ENCODE data around the gene KLHL33. TPM values are rescaled to one million over a fixed set of nuclear protein-coding genes. Genes with fewer than 3 reads are reported as not detected.

KLHL33 gene
- total and polyA plus RNA-seq, 7 donors, result 0.23 to 1.4 (median 0.41) TPM

- peak overlapping the region in 3 of 4 donors; percentile 29 to 44 (median 32) for H3K27ac ChIP-seq
- peaks cover 0 to 36% (median 14%) of the 10 kb centered on the region in 4 donors for H3K36me3 ChIP-seq
- 53 to 91% methylated on average over 1 of the region's 1 CpG for WGBS, 2 donors
- TF ChIP-seq POLR2A (IDR thresholded peaks at IDR 0.05), result no peak
- no peak for TF ChIP-seq CTCF (IDR thresholded peaks at IDR 0.05)
- no peak for TF ChIP-seq EP300 (IDR thresholded peaks at IDR 0.05)
- no peak for TF ChIP-seq POLR2AphosphoS5 (IDR thresholded peaks at IDR 0.05)
- no peaks in the 10 kb centered on the region for H3K27me3 ChIP-seq
- no peak for DNase-seq
- no peaks in the 10 kb centered on the region for H3K9me3 ChIP-seq
- H3K4me3 ChIP-seq, result no peak overlapping the region
- intact Hi-C loops (cut with DNase I), result no loop called here
- peaks cover 0 to 6% (median 0%) of the 10 kb centered on the region in 4 donors for H3K4me1 ChIP-seq
These were observed 41.4 kb upstream of the KLHL33 start for GRCh38 chr14:20477211-20477876.

- Histone ChIP-seq H3K9me3 (no peaks in the 10 kb centered on the region), H3K36me3 (peaks cover 0 to 36% (median 14%) of the 10 kb centered on the region in 4 donors), H3K4me3 (no peak overlapping the region), H3K27me3 (no peaks in the 10 kb centered on the region), H3K4me1 (peaks cover 0 to 6% (median 0%) of the 10 kb centered on the region in 4 donors), H3K27ac (peak overlapping the region in 1 of 4 donors; percentile 44)
- 83 to 91% methylated on average over 5 of the region's 5 CpGs for WGBS, 2 donors
- no peak for DNase-seq
- intact Hi-C loops (cut with DNase I), result no loop called here
- TF ChIP-seq CTCF (IDR thresholded peaks at IDR 0.05) (no peak), EP300 (IDR thresholded peaks at IDR 0.05) (no peak), POLR2A (IDR thresholded peaks at IDR 0.05) (no peak), POLR2AphosphoS5 (IDR thresholded peaks at IDR 0.05) (no peak)
These were observed 40.8 kb upstream of the KLHL33 start for GRCh38 chr14:20476776-20477175.

DNA sequence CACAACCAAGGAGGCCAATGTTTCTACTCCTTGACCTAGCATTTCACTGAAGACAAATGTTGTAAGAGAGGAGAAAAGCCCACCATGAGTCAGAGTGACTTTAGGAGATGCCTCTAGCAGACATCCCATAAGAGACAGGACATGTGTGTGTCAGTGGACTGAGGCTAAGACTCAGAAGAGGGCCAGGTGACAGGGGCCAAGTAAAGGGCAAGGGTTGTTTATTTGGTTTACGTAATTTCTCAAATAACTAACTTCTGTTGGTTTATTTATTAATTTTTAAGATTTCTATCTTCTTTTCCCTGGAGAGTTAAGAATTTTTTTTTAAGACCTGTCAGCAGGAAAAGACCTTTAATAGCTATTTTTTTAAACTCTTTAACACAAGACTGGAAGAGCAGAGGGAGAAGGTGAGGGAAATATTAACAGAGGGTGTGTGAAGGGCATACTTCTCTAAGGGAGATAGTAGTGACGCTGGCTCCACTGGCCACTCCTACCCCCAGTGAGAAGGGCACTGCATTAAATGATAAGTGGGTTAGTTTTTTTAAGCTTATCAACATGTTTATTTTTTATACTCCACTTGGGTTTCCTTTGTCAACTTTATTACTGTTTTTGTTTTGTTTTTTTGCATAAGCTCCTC lies 36.7 kb upstream of the KLHL33 start:
- Histone ChIP-seq H3K36me3 (peaks cover 0 to 36% (median 14%) of the 10 kb centered on the region in 4 donors), H3K4me3 (no peak overlapping the region), H3K27me3 (no peaks in the 10 kb centered on the region), H3K27ac (no peak overlapping the region), H3K9me3 (no peaks in the 10 kb centered on the region), H3K4me1 (peaks cover 0 to 24% (median 18%) of the 10 kb centered on the region in 4 donors)
- TF ChIP-seq CTCF (IDR thresholded peaks at IDR 0.05) (no peak), POLR2AphosphoS5 (IDR thresholded peaks at IDR 0.05) (no peak)
- WGBS, 2 donors, result 82 to 90% methylated on average over 2 of the region's 2 CpGs
- no peak for DNase-seq
- intact Hi-C loops (cut with DNase I), result no loop called here

GRCh38 chr14:20470603-20470901 lies 34.6 kb upstream of the KLHL33 start:
- Histone ChIP-seq H3K4me3 (peak overlapping the region in 2 of 4 donors; percentile 70 to 77), H3K36me3 (peaks cover 0 to 20% (median 7%) of the 10 kb centered on the region in 4 donors), H3K27ac (peak overlapping the region in 3 of 4 donors; percentile 84 to 89 (median 89)), H3K9me3 (no peaks in the 10 kb centered on the region), H3K27me3 (no peaks in the 10 kb centered on the region), H3K4me1 (peaks cover 0 to 19% (median 18%) of the 10 kb centered on the region in 4 donors)
- no peak for DNase-seq
- TF ChIP-seq POLR2AphosphoS5 (IDR thresholded peaks at IDR 0.05) (no peak), CTCF (IDR thresholded peaks at IDR 0.05) (peak in 1 of 4 experiments; percentile 12)
- intact Hi-C loops (cut with DNase I), result no loop called here
- WGBS, 2 donors, result 0 to 1% methylated on average over 2 of the region's 2 CpGs

All from sigmoid colon (tissue), 7 donors.